Limb (tissue), 2 donors: ENCODE data around the gene NR2C2.

Source experiments
- DNase-seq, 2 donors: peaks; one replicate each; pipeline ENCODE4 v3.0.0-alpha.2; 2016; ENCODE audit errors: extremely low spot score in 2 of 2

The NR2C2 gene

DNA sequence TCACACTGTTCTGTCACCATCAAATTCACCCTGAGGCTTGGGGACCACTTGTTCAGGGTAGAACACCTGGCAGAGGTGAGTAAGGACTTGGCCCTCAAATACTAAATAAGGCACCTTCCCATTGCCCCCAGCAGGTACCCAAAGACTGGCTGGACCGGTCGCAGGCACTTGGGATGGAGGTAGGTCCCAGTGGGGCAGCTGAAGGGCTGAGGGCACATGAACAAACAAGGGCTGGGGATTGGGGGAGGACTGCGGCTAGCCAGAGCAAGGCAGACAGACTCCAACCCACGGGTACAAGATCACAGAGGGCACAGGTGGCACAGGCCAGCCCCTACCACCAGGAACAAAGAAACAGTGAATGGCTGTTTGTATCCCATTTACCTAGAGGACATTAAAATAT lies 115.9 kb downstream of the NR2C2 start:
- no peak for DNase-seq

DNA sequence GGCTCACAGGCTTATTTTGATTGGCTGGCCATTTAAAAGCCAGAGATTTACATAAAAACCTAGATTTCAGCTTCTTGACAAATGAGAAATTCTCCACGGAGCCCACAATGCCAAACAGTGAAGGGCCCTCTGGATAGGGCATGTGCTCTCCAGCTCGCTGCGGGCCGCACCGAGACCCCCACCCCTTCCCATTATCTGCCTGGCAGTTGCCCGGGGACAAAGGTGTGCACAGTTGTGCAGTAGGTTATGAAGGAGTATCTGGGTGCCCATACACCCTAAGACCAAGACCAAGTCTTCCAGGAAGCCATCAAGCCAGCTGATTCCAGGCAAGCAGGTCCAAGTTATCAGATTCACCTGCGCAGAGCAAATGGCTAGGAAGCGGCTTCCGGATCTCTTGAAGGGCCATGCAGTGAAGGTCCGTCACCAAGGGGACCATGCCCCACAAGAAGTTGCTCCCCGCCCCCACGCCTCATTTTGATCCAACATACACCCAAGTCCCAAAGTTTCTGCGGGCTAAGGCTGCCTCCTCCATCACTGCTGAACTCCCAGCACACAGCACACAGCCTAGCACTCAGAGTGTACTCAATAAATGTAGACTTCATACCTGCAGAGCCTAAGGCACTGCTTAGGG lies 116.4 kb downstream of the NR2C2 start:
- no peak for DNase-seq

DNA sequence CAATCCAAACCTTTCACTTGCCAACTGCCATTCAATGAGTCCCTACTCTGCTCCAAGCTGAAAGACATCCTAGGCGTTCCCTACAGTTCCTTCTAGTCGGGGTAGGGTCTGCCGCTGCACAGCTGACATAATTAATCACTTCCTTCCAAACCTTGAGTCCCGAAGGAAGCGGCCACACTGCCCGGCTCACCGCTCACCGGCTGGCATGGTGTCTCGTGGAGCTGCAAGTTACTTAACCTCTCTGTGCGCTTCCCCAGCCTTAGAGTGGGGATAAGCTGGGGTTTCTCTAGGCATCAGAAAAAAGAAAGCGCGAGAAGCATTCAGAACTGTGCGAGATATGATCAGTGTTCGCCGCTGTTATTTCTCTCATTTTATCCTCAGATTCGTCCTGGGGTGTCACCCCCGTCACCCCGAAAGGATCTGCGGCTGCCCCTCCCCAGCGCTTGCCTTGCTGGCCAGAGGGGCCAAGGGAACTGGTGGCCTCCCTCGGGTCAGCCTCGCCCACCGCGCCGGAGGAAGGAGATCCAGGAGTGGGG lies 117.0 kb downstream of the NR2C2 start:
- peak in 1 of 2 donors; percentile 39 for DNase-seq

DNA sequence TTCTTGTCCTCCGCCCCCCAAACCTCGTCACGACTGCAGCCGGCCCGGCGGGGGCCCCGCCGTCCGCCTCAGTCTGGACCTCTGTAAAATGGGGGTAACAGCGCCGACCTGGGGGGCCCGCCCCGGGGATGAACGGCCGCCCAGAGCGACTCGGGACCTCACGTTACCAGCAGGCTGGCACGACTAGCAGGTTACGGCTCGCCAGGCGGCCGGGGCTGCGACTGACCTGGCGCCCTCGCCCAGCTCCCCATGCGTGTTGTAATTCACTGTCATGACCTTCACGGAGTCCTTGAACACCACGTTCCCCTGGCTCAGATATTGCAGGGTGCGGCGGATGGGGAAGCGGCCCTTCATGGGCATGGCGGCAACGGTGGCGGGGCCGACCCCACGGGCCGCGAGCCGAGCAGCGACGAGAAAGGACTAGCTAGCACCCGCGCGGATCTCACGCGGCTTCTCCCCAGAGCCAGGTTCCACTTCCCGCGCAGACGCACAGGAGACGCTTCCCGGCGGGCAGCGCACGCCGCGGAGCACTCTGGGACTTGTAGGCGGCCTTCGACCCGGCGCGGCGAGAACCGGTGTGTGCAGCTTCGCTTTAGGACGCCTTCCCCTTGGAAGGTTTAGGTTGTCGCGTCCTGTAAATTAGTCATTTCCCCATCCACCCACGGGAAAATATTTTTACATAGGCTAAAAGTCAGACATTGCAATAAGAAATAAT lies 117.6 kb downstream of the NR2C2 start, which contains the start of gene MRPS25:
TSS of gene MRPS25 (minus strand) at position 481 of the 715 bp plus-strand sequence. CDS start at position 360, 121 bp downstream.
- DNase-seq = peak; percentile 88 to 91

DNA sequence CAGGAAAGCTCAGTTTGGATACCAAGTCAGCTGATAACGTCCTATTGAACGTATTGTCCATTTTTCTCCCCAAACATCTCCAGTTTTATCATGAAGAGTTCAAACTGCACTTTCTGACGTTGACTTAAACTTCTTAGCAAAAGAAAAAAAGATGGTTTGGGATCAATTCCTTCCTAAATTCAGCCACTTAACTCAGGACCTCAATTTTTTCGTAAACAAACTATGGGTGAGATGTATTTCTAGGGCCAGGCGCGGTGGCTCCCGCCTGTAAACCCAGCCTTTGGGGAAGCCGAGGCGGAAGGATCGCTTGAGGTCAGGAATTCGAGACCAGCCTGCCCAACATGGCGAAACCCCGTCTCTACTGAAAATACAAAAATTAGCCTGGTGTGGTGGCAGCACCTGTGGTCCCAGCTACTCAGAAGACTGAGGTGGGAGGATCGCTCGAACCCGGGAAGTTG lies 118.2 kb downstream of the NR2C2 start:
- DNase-seq = no peak

DNA sequence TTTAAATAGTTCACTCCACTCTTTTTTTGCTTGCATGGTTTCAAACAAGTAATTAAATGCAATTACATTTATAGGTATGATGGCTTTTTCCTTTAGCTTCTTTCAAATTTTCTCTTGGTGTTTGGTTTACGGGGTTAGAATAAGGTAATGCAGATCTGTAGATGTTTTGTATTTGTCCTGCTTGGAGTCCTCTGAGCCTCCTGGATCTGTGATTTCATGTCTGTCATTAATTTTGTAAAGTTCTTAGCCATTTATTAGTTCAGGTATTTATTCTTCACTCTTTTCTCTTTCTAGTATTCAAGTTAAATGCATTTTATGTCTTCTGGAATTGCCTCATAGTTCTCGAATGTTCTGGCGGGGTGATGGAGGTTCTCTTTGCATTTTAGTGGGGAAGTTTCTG lies 119.1 kb downstream of the NR2C2 start:
- no peak for DNase-seq

DNA sequence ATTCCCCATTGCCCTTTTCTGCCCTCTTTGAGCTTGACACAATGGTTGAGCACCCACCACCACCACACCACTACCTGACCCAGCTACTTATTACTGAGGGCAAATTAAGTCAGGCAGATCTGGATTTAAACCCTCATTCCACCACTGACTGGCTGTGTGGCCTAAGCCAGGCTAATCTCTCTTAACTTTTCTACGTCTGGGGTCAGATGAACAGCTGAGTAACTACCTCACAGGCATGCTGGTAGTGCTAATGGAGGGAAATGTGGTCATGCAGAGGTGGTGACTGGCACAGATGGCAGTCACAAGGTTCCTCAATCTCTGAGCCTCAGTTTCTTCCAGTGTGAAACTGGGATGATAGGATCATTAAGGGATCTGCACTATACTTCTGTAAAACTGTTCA lies 122.1 kb downstream of the NR2C2 start:
- DNase-seq = no peak

DNA sequence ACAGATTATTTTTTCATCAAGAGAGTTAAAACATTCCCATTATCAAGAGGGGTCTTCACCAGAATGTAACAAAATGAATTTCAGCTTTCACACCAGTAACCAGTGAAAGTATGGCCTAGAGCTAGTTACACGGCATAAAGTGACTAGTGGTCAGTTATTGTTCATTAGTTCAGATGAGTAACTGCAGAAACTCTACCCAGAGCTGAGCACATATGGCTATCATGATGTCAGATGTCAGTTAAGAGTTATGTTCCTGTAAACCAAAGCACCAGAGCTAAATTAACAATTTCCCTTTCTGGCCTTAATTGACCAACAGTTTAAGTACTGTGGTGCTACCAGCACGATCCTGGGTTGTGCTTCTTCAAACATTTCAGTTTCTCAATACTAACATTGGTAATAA lies 124.3 kb downstream of the NR2C2 start:
- no peak for DNase-seq

DNA sequence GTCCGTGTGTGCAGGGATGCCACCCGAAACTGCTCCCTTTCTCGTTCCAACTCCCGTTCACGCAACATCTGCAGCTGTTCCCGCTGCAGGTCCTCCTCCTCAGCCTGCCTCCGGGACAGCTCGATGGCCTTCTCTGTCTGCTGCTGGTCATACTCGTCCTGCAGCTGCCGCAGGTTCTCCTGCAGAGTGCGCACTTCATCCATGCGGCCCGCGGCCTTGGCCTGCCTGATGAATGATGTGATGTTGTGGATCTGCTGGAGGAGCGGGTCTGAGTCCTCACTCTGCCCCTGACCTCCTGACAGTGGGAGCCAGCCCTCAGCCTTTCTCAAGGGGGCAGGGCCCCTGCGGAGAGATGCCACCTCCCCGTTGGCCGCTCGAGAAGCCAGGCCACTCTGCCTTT lies 127.1 kb downstream of the NR2C2 start:
- no peak for DNase-seq

DNA sequence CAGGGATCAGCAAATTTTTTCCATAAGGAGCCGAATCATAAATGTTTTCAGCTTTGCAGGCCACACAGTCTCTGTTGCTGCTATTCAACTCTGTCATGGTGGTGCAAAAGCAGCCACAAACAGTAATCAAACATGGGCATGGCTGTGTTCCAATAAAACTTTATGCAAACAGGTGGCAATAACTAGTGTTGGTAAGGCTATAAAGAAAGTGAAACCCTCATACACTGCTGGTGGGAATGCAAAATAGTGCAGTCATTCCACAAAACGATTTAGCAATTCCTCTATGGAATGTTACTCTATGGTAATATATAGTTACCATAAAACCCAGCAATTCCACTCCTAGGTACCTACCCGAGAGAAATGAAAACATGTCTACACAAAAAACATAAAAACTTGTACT lies 131.7 kb downstream of the NR2C2 start:
- DNase-seq = no peak

DNA sequence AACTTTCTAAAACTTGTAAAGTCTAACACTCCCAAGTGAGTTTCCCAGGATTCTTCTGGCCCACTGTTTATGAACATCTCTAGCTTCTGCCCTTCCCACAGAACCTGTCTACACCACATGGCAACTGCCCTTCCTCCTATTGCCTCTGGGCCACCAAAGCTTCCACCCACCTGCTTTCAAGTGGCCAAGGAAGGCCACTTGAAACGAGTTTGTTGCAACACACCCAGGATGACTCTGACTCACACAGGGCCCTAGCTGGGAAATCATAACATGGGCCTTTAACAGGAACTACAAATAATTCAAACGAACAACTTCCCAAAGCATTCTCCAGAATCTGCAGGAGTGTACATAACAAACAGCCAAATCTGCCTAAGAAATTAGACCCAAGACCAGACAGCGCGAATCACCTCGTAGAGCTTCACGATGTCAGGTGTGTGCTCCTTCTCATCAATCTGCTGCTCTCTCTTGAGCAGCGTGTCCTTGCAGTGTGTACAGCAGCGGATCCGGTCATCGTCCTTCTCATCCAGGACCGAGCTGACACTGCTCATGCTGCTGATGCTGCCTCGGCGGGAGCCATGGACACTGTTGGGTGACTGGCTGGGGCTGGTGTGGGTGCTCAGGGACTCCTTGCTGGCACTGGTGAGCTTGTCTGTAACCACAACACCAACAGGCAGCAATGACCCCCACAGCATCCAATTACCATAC lies 134.7 kb downstream of the NR2C2 start:
- DNase-seq = no peak

DNA sequence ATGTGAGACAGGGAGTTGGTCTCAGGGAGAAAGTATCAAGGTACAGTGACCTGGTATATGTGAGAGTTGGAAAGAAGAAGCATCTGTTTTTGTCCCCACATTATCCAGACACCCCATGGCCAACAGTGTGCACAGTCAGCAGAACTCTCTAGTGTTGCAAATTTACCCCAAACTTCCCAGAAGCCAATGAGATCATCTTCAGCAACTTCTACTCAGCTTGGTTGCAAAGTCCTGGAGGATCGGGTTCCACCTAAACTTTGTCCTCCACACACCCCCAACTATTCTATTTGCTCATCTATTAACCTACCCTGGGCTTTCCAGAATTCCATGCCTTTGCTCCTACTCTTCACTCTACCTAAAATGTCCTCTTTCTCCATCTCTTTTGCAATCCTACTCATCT lies 135.9 kb downstream of the NR2C2 start:
- no peak for DNase-seq

DNA sequence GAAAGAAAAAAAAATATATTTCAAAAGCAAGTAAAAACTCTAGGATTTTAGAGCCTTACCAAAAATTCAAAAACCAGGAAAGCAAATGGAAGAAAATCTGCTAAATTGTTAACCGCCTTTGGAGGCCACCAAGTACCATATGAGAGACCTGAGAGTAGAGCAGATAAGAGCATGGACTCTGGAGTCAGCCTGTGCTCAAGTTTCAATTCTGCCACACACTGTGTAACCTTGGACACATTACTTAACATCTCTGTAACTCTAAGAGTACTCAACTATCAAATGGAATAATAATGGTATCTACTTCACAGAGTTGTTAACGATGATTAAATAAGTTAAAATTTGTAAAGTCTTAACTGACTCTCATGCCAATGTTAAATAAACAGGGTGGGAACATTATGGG lies 138.9 kb downstream of the NR2C2 start:
- DNase-seq = no peak

DNA sequence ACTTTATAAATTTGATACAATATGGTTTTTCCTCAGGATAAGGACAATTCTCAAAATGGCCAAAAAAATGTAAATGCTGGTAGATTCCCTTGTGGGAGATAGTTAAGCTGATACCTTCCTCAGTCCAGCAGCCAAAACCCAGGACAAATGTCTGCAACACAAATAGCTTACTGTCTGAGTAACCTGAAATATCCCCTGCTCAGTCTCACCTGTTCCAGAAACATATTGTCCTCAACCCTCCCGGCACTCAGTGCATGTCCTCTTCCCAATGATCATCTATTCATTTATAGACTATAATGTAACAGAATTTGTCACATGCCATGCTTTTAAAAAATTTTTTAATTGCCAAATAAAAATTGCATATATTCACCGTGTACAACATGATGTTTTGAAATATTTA lies 139.3 kb downstream of the NR2C2 start:
- DNase-seq = no peak

DNA sequence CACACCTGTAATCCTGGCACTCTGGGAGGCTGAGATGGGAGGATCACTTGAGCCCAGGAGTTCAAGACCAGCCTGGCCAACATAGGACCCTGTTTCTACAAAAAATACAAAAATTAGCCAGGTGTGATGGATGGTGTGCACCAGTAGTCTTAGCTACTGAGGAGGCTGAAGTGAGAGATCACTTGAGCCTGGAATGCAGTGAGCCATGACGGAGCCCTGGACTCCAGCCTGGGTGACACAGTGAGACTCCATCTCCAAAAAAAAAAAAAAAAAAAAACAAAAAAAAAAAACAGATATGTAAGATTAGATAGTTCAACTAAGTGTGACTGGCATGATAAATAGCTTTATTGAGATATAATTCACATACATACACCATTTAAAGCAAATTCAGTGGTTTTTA lies 141.8 kb downstream of the NR2C2 start:
- no peak for DNase-seq

DNA sequence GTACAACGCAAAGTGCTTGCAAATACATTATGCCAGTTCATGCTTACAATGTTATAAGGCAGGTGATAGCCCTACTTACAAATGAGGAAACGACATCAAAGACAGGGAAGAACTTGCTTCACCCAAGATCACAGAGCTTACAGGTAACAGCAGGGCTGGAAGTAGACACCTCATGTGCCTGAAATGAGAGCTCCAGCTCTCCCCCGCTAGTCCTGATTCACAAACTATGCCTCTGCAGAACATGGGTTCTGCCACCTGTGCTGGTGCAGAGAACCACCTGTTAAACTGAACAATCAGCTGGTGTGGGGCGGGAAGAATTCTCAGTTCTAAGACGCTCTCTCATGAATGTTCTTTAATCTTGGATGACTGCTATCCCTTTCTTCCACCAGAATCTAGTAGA lies 144.2 kb downstream of the NR2C2 start:
- no peak for DNase-seq

DNA sequence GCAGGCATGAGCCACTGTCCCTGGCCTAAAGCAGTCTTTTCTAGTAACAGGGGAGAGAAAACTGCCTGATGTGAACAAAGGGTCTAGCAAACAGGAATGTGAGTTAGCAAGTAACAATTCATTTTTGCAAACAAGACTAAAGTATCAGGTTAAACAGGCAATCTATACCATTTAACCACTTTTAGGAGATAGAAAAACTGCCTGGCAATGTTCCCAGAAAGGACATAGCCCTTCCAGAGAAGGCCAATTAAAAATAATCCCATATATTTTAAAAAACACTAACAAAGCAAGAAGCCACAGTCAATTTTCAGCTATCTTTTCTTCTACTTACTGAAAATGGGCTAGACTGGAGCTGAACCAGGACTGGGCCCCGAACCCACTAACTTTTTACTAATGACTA lies 145.3 kb downstream of the NR2C2 start:
- no peak for DNase-seq

DNA sequence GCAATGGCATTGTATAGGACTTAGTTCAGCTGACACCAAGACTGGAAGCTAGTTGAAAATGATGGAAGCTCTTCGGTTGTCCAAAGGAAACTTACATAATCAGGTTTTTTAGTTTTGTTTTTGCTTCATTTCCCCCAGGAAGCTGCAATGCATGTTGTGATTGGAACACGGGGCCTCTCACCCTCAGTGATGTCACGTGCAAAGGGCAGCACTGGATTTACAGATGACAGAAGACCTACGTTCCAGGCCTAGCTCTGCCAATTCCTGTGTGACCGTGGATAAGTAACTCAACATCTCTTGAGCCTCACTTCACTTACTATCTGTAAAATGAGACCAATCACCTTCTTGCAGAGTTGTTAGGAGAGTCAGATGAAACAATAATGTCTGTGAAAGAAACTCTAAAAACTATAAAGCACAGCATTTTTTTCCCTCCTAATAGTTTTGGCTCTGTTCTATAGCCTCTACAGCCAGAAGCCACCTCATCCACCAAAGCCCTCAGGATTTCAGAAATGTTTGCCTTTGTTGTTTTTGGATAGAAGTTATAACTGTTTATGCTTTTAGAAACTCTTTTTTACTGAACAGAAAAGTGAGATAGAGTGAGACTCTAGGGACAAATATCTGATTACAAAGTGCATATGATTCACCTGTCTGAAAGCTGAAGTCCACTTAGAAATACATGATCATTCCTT lies 146.9 kb downstream of the NR2C2 start:
- DNase-seq = no peak

DNA sequence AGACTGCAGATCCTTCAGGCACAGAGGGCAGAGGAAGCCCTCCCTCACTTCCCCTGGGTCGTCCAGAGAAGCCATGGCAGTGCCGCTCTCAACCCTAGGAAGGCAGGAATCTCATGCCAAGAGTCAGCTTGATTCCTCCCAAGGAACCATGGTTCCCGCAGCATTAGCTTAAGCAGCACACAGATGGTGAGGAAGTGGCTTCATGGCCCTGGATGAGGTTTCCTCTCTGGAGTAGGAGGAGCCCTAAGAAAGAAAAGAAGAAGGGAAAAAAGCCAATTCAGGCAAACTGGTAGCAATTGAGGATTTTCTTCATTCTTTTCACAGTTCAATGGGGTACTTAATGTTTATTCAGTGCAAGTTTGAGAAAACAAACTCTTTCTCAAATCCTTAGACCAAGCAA lies 148.7 kb downstream of the NR2C2 start:
- no peak for DNase-seq

DNA sequence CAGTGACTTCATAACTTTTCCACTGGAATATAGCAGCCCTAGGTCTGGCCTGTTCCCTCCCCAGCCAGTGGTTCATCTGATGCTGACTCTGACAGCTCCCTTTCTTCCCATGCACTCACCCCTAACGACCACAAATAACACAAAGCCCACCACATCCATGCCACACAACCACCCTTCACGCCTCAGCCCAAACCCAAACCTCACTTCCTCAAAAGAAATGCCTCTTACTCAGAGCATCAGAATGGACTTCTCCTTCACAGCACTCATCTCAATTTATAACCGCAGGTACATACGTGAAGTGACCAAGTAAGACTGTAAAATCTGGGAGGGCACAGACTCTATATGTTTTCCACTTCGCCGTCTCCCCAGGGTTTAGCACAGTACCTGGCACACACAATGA lies 150.5 kb downstream of the NR2C2 start:
- DNase-seq = no peak
